ENCODE results near the gene ELMO2.

DNA sequence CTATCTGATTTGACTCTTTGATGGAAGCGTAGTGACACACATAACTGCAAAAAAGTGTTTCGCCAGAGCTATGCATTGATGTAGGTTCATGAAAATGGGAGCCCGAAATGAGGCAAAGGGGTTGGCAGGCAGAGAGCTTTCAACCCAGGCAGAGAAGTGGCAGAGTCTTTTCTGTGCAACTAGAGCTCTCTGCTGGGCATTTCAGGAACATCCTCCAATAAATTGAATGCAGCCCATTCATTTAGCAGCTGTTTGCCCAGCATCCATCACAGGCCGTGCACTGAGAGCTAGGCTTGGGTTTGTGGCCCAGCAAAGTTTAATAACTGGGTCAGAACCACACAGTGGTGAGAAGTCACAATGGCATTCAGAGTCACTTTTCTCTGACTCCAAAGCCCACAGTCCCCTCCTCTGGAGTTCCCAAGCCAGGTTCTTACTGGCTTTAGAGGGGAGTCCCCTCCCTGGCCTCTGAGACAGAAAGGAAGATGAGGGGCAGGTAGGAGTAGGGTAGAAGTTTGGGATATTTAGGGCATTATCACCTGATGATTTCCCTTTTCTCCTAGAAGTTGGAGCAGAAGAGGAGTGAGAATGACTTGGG, 31.8 kb upstream of the ELMO2 start:
- TF ChIP-seq POLR2A (IDR thresholded peaks at IDR 0.05; ENCODE audit: low read depth, low read length), result no peak
- TF ChIP-seq, protein P1, sequence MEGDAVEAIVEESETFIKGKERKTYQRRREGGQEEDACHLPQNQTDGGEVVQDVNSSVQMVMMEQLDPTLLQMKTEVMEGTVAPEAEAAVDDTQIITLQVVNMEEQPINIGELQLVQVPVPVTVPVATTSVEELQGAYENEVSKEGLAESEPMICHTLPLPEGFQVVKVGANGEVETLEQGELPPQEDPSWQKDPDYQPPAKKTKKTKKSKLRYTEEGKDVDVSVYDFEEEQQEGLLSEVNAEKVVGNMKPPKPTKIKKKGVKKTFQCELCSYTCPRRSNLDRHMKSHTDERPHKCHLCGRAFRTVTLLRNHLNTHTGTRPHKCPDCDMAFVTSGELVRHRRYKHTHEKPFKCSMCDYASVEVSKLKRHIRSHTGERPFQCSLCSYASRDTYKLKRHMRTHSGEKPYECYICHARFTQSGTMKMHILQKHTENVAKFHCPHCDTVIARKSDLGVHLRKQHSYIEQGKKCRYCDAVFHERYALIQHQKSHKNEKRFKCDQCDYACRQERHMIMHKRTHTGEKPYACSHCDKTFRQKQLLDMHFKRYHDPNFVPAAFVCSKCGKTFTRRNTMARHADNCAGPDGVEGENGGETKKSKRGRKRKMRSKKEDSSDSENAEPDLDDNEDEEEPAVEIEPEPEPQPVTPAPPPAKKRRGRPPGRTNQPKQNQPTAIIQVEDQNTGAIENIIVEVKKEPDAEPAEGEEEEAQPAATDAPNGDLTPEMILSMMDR (conservative IDR thresholded peaks at IDR 0.05; ENCODE audit: low read depth, low read length), result peak; percentile 49
- TF ChIP-seq USF2 (IDR thresholded peaks at IDR 0.05; ENCODE audit: low read depth, low read length), result no peak
